Body of pancreas (tissue), 4 donors: ENCODE data around the gene CAVIN3.

Experiments
- POLR2A ChIP-seq, 3 donors: fragments of 450-650 bp; IDR thresholded peaks; one replicate each; pipeline ENCODE4 v1.6.1; 2016; ENCODE audit warnings: antibody characterized with exemption in 3 of 3, mild to moderate bottlenecking in 2 of 3
- TF ChIP-seq, protein P1 (sequence below), 7 experiments: fragments of 450-650 bp in 4 of 7; fragments of 200-600 bp in 3 of 7; sonication (generic) in 3 of 7; IDR thresholded peaks; one replicate each; pipeline ENCODE4 v1.5.1; 2016 to 2019; ENCODE audit warnings: antibody characterized with exemption in 7 of 7

GRCh38 chr11:6326985-6327384 is 6.7 kb upstream of the CAVIN3 start:
- TF ChIP-seq, protein P1, sequence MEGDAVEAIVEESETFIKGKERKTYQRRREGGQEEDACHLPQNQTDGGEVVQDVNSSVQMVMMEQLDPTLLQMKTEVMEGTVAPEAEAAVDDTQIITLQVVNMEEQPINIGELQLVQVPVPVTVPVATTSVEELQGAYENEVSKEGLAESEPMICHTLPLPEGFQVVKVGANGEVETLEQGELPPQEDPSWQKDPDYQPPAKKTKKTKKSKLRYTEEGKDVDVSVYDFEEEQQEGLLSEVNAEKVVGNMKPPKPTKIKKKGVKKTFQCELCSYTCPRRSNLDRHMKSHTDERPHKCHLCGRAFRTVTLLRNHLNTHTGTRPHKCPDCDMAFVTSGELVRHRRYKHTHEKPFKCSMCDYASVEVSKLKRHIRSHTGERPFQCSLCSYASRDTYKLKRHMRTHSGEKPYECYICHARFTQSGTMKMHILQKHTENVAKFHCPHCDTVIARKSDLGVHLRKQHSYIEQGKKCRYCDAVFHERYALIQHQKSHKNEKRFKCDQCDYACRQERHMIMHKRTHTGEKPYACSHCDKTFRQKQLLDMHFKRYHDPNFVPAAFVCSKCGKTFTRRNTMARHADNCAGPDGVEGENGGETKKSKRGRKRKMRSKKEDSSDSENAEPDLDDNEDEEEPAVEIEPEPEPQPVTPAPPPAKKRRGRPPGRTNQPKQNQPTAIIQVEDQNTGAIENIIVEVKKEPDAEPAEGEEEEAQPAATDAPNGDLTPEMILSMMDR (IDR thresholded peaks at IDR 0.05), result no peak
- TF ChIP-seq POLR2A (IDR thresholded peaks at IDR 0.05), result no peak
